Sigmoid colon (tissue), 4 donors: ENCODE measurements around the gene RCN2.

Experiments used
- EP300 ChIP-seq, 4 donors: sonication (generic); formaldehyde crosslinking; IDR thresholded peaks; one replicate each; pipeline ENCODE4 v1.6.1; 2017; ENCODE audit warnings: antibody characterized with exemption in 4 of 4
- POLR2A ChIP-seq, 2 donors: fragments of 450-650 bp; IDR thresholded peaks; one replicate each; pipeline ENCODE4 v1.6.1; 2016; ENCODE audit warnings: antibody characterized with exemption in 2 of 2, mild to moderate bottlenecking in 2 of 2, moderate library complexity in 2 of 2
- POLR2AphosphoS5 ChIP-seq, 4 donors: sonication (generic); formaldehyde crosslinking; IDR thresholded peaks; one replicate each; pipeline ENCODE4 v1.6.1; 2017; ENCODE audit warnings: antibody characterized with exemption in 4 of 4
- TF ChIP-seq, protein P1 (sequence below), 4 experiments: fragments of 450-650 bp in 3 of 4; fragments of 200-600 bp in 1 of 4; IDR thresholded peaks; one replicate each; pipeline ENCODE4 v1.5.1; 2016 to 2019; ENCODE audit warnings: antibody characterized with exemption in 4 of 4, mild to moderate bottlenecking in 3 of 4, moderate library complexity in 2 of 4

DNA sequence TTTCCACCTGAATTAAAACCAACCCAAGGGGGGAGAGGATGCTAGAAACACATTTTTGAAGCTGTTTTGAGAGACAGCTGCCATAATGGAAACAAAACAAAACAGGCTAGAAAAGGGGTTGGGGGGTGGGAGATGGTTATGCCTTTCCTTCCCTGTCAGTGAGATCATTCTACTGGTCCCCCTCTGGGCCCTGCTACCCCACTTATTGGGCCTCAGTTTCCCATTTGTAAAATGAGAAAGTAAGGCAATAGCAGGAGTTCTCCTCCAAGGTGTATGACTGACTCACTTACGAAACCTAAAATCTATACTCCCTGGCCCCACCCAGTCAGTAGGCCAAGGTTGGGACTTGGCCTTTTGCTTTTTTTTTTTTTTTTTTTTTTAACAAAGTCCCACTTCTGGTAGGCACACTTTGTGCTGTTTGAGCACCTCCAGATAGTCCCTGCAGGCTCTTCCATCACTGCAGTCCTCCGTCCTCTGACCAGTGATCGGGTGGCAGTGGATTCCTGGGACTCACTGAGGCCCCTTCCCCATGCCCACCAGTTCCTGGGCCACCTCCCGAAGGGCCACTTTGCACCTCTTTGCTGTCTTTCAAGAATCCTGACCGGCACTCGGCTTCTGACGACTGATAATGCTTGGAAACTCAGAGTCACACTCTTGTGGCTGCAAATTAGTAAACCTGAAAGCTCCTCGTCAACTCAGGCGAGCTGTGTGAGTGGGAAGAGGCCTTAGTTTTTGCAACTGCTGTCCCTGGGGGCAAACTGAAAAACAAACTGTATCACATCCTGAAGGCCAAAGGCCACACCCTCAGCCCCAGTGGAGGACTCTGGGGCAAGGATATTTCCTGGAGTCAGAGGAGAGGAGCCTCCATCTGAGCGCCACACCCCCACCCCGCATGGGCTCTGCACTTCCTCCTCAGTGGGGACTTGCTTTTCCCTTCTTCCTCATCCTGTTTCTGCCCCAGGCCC is 56.6 kb downstream of the RCN2 start:
- TF ChIP-seq, protein P1, sequence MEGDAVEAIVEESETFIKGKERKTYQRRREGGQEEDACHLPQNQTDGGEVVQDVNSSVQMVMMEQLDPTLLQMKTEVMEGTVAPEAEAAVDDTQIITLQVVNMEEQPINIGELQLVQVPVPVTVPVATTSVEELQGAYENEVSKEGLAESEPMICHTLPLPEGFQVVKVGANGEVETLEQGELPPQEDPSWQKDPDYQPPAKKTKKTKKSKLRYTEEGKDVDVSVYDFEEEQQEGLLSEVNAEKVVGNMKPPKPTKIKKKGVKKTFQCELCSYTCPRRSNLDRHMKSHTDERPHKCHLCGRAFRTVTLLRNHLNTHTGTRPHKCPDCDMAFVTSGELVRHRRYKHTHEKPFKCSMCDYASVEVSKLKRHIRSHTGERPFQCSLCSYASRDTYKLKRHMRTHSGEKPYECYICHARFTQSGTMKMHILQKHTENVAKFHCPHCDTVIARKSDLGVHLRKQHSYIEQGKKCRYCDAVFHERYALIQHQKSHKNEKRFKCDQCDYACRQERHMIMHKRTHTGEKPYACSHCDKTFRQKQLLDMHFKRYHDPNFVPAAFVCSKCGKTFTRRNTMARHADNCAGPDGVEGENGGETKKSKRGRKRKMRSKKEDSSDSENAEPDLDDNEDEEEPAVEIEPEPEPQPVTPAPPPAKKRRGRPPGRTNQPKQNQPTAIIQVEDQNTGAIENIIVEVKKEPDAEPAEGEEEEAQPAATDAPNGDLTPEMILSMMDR (IDR thresholded peaks at IDR 0.05): no peak
- TF ChIP-seq POLR2AphosphoS5 (IDR thresholded peaks at IDR 0.05): peak in 1 of 4 donors; percentile 14
- TF ChIP-seq POLR2A (IDR thresholded peaks at IDR 0.05): no peak
- no peak for TF ChIP-seq EP300 (IDR thresholded peaks at IDR 0.05)
